ENCODE results near the gene TMEM61.
A peak's percentile ranks its signal among the peaks of the same experiment; 100 is the strongest.

TMEM61 gene

DNA sequence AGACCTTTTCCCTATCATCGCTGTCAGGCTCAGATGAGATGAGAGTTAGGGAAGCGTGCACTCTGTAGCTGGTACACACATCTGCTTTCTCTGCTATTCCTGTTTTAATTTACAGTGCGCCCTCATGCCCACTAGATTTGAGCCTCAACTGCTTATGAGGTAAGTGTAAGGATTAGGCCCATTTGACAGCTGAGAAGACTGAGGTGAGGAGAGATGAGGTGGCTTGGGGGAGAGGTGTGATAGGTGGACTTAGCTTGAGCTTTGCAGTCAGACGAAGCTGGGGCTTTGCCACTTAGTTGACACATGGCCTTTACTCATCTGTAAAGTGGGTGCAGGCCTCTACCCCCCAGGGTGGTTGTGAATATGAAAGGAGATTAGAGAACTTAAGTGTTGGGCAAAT, 8.5 kb downstream of the TMEM61 start:
- DNase-seq (ENCODE audit: low read depth), result no peak
- TF ChIP-seq, protein P1, sequence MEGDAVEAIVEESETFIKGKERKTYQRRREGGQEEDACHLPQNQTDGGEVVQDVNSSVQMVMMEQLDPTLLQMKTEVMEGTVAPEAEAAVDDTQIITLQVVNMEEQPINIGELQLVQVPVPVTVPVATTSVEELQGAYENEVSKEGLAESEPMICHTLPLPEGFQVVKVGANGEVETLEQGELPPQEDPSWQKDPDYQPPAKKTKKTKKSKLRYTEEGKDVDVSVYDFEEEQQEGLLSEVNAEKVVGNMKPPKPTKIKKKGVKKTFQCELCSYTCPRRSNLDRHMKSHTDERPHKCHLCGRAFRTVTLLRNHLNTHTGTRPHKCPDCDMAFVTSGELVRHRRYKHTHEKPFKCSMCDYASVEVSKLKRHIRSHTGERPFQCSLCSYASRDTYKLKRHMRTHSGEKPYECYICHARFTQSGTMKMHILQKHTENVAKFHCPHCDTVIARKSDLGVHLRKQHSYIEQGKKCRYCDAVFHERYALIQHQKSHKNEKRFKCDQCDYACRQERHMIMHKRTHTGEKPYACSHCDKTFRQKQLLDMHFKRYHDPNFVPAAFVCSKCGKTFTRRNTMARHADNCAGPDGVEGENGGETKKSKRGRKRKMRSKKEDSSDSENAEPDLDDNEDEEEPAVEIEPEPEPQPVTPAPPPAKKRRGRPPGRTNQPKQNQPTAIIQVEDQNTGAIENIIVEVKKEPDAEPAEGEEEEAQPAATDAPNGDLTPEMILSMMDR (conservative IDR thresholded peaks at IDR 0.05; ENCODE audit: low read depth, low read length), result no peak
- H3K4me3 ChIP-seq (ENCODE audit: low read depth, low read length), result no peak overlapping the region

GRCh38 chr1:54989473-54989872, 9.0 kb downstream of the TMEM61 start:
- no peak overlapping the region for H3K4me3 ChIP-seq (ENCODE audit: low read depth, low read length)
- DNase-seq (ENCODE audit: low read depth), result no peak
- TF ChIP-seq, protein P1 (conservative IDR thresholded peaks at IDR 0.05; ENCODE audit: low read depth, low read length), result no peak

DNA sequence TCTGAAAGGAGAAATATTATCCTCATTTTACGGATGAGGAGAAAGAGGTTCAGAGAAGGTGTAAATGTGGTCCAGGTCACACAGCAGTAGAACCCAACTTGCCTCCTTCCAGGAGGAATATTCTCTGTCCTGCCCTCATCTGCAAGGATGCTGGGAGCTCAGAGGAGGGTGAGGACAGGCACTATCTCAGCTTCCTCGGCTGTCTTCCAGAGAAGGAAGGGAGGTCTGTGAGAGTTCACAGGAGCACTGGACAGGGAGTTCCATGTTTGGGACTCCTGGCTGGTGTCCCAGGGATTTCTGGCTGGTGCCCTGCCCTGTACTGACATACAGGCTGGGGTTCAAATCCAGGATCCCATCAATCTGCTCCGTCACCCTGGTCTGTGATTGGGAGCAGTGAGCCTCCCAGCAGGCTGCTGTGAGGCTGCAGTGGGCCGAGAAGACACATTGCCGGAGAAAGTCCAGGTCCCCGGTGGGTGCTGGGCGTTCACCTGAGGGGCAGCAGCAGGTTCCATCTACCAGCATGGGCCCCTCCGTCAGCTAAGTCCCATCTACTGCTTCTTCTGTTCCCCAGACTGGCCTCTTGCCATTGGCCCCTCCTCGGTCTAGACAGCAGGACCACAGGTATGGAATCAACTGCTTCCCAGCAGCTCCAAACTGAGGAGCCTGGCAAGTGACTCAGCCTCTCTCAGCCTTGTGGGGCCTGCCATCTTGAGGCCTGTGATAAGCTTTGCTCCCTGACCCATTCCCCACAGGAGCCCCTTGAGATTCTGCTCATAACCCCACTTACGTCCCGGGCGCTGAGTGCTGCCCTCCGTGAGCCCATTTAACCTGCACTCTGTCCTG, 9.8 kb downstream of the TMEM61 start:
- TF ChIP-seq, protein P1 (conservative IDR thresholded peaks at IDR 0.05; ENCODE audit: low read depth, low read length), result no peak
- no peak overlapping the region for H3K4me3 ChIP-seq (ENCODE audit: low read depth, low read length)
- DNase-seq (ENCODE audit: low read depth), result peak; percentile 35

- no peak overlapping the region for H3K4me3 ChIP-seq (ENCODE audit: low read depth, low read length)
- no peak for DNase-seq (ENCODE audit: low read depth)
- TF ChIP-seq, protein P1 (conservative IDR thresholded peaks at IDR 0.05; ENCODE audit: low read depth, low read length), result no peak
These were observed 10.5 kb downstream of the TMEM61 start for GRCh38 chr1:54990916-54991315.

DNA sequence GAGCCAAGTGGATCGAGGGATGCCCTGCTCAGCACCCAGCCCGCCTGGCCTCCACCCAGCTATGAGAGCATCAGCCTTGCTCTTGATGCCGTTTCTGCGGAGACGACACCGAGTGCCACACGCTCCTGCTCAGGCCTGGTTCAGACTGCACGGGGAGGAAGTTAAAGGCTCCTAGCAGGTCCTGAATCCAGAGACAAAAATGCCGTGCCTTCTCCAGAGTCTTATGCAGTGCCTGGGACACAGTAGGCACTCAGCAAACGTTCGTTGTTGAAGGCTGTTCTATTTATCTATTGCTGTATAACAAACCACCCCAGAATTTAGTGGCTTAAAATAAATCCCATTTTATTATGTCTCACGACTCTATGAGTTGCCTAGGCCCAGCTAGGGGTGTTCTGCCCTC, 11.5 kb downstream of the TMEM61 start:
- no peak for DNase-seq (ENCODE audit: low read depth)
- TF ChIP-seq, protein P1 (conservative IDR thresholded peaks at IDR 0.05; ENCODE audit: low read depth, low read length), result no peak
- no peak overlapping the region for H3K4me3 ChIP-seq (ENCODE audit: low read depth, low read length)

DNA sequence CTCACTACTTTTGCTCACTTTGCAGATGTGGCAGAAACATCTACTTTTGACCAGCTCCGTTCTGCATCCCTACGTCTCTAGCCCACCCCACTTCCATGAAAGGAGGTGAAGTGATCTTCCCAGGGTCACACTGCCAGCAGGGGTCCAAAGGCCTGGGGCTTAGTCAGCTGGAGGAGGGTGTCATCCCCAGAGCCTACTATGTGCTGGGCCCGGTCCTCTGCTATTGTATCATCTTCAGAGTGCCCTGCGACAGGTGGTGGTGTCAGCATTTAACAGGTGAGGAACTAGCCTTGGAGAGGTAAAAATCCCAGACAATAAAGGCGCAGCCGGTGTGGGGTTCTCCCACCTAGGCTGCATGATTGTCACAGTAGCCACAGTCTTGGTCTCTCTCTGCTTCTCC, 12.7 kb downstream of the TMEM61 start:
- TF ChIP-seq, protein P1 (conservative IDR thresholded peaks at IDR 0.05; ENCODE audit: low read depth, low read length), result no peak
- DNase-seq (ENCODE audit: low read depth), result no peak
- no peak overlapping the region for H3K4me3 ChIP-seq (ENCODE audit: low read depth, low read length)

Data from choroid plexus epithelial cell (primary cell).